K562 treated with DMSO at 1 percent for 24 hours (cell line): ENCODE results near the gene IFNK. TPM values are rescaled to one million over a fixed set of nuclear protein-coding genes. Genes with fewer than 3 reads are reported as not detected.

Source experiments
- total RNA-seq: library from RNA; unstranded; fragments of 300-600 nt; gene quantifications from 2 replicates; pipeline ENCODE4 v1.2.3, GENCODE V29; 2022; ENCODE audit warnings: low read depth; ENCODE audit not compliant: insufficient read depth

IFNK gene
- total RNA-seq, result not detected in 2 replicates

DNA sequence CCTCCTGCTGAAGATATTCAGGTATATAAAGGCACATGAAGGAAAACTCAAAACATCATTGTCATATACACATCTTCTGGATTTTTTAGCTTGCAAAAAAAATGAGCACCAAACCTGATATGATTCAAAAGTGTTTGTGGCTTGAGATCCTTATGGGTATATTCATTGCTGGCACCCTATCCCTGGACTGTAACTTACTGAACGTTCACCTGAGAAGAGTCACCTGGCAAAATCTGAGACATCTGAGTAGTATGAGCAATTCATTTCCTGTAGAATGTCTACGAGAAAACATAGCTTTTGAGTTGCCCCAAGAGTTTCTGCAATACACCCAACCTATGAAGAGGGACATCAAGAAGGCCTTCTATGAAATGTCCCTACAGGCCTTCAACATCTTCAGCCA is at the start of gene IFNK:
Gene IFNK (plus strand): TSS at position 55 of the 400 bp plus-strand sequence. CDS start 47 bp downstream, at position 102.

GRCh38 chr9:27529316-27530278 is 5.5 kb downstream of the IFNK start, which contains the start of gene MOB3B:
TSS of gene MOB3B (minus strand) at chr9:27529814. CDS start at chr9:27455550, 74,264 bp downstream.

DNA sequence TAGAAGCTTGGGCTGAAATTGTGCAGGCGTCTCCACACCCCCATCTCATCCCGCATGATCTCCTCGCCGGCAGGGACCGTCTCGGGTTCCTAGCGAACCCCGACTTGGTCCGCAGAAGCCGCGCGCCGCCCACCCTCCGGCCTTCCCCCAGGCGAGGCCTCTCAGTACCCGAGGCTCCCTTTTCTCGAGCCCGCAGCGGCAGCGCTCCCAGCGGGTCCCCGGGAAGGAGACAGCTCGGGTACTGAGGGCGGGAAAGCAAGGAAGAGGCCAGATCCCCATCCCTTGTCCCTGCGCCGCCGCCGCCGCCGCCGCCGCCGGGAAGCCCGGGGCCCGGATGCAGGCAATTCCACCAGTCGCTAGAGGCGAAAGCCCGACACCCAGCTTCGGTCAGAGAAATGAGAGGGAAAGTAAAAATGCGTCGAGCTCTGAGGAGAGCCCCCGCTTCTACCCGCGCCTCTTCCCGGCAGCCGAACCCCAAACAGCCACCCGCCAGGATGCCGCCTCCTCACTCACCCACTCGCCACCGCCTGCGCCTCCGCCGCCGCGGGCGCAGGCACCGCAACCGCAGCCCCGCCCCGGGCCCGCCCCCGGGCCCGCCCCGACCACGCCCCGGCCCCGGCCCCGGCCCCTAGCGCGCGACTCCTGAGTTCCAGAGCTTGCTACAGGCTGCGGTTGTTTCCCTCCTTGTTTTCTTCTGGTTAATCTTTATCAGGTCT is 49.0 kb downstream of the IFNK start, which contains the start of gene C9orf72:
Gene C9orf72 (minus strand): TSS at position 564 of the 716 bp plus-strand sequence. CDS start 6,361 bp downstream, outside the sequence.

Other genes with a start within 250 kb of the IFNK start
- not detected in 2 replicates for gene EQTN, start 227.1 kb upstream of the IFNK start, total RNA-seq
- 1.8 and 2.3 TPM in 2 replicates for gene MOB3B, start 5.5 kb downstream of the IFNK start, total RNA-seq
- gene C9orf72, start 49.2 kb downstream of the IFNK start, total RNA-seq, result 2.4 TPM in 2 replicates